NB4 (cell line): ENCODE measurements around the gene SETD3.

Experiments used
- MYC ChIP-seq: IDR thresholded peaks from 2 replicates; pipeline ENCODE4 v1.6.1; 2011; ENCODE audit warnings: low read depth, low read length
- POLR2A ChIP-seq: IDR thresholded peaks from 2 replicates; pipeline ENCODE4 v1.6.1; 2011; ENCODE audit warnings: mild to moderate bottlenecking; ENCODE audit not compliant: insufficient read length; ENCODE audit errors: extremely low read depth
- TF ChIP-seq, protein P1 (sequence below): IDR thresholded peaks from one replicate; pipeline ENCODE4 v1.5.1; 2012; ENCODE audit warnings: low read depth, low read length
- TF ChIP-seq, protein P2 (sequence below): IDR thresholded peaks from 2 replicates; pipeline ENCODE4 v1.6.1; 2011; ENCODE audit warnings: low read depth, low read length

- TF ChIP-seq, protein P1, sequence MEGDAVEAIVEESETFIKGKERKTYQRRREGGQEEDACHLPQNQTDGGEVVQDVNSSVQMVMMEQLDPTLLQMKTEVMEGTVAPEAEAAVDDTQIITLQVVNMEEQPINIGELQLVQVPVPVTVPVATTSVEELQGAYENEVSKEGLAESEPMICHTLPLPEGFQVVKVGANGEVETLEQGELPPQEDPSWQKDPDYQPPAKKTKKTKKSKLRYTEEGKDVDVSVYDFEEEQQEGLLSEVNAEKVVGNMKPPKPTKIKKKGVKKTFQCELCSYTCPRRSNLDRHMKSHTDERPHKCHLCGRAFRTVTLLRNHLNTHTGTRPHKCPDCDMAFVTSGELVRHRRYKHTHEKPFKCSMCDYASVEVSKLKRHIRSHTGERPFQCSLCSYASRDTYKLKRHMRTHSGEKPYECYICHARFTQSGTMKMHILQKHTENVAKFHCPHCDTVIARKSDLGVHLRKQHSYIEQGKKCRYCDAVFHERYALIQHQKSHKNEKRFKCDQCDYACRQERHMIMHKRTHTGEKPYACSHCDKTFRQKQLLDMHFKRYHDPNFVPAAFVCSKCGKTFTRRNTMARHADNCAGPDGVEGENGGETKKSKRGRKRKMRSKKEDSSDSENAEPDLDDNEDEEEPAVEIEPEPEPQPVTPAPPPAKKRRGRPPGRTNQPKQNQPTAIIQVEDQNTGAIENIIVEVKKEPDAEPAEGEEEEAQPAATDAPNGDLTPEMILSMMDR: no peak
- TF ChIP-seq, protein P2, sequence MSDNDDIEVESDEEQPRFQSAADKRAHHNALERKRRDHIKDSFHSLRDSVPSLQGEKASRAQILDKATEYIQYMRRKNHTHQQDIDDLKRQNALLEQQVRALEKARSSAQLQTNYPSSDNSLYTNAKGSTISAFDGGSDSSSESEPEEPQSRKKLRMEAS: no peak
- no peak for TF ChIP-seq MYC
- TF ChIP-seq POLR2A: no peak
Measured at GRCh38 chr14:99466758-99467157, 13.9 kb downstream of the SETD3 start.
